Measurements from ENCODE around the gene DAAM1.

- no peak for TF ChIP-seq CTCF (IDR thresholded peaks at IDR 0.05)
- no peak for TF ChIP-seq EZH2 (IDR thresholded peaks at IDR 0.05; ENCODE audit: borderline replicate concordance, insufficient read depth, low read depth, low read length, poor library complexity, severe bottlenecking)
These were observed 148.7 kb downstream of the DAAM1 start for GRCh38 chr14:59337141-59337611.
